Spleen (tissue), 7 donors: ENCODE results near the gene TMEM50A.
"Not testable (repeated sequence)": the region's sequence is repeated elsewhere in the genome, so short reads cannot be mapped to it uniquely, and the experiment has no call there.

Experiments used
- CTCF ChIP-seq, 11 experiments: fragments of 200-600 bp in 7 of 11; fragments of 450-650 bp in 4 of 11; sonication (generic) in 4 of 11; IDR thresholded peaks in 8 of 11; conservative IDR thresholded peaks in 3 of 11; 1 replicate in 7 of 11; 2 replicates in 4 of 11; pipeline versions ENCODE4 v1.4.0 to v1.8.0; 2016 to 2021; ENCODE audit warnings: antibody characterized with exemption in 11 of 11, inconsistent platforms in 4 of 11, mild to moderate bottlenecking in 1 of 11
- POLR2A ChIP-seq, 3 donors: fragments of 450-650 bp; IDR thresholded peaks; one replicate each; pipeline ENCODE4 v1.5.1; 2017; ENCODE audit warnings: antibody characterized with exemption in 3 of 3, mild to moderate bottlenecking in 1 of 3
- POLR2AphosphoS5 ChIP-seq, 3 donors: sonication (generic); formaldehyde crosslinking; IDR thresholded peaks; one replicate each; pipeline ENCODE4 v1.5.1; 2017; ENCODE audit warnings: antibody characterized with exemption in 3 of 3
- donor health status: DM: no; HTN: no; CAD: no; lungs with moderate emphysema.
- donor health status: DM: no; HTN: no; CAD: no.
- donor health status: DM: no; HTN: no; CAD: no.

DNA sequence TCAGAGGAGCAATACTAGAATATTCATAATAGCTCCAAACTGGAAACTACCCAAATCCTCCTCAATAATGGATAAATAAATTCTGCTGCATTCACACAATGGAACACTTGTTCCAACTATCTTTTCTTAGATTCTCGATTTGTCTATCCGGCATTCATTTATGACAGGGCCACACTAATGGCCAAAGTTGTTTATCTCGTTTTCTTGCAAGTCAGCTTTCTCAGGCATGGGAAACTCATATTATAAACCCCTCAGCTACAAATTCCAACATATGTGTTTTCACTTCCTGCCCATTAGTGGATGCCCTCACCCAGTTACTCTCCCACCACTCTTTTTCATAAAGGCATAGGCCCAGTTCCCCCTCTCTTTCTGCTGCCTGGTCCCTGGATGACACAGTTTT lies 40.2 kb downstream of the TMEM50A start:
- TF ChIP-seq CTCF (IDR thresholded peaks at IDR 0.05 in 8 of 11, conservative IDR thresholded peaks at IDR 0.05 in 3 of 11); POLR2AphosphoS5 (IDR thresholded peaks at IDR 0.05); POLR2A (IDR thresholded peaks at IDR 0.05): not testable (repeated sequence)
